IMR-90 (cell line): Measurements from ENCODE around the gene ADAM12. TPM values are rescaled to one million over a fixed set of nuclear protein-coding genes. Genes with fewer than 3 reads are reported as not detected.

ENCODE experiments used
- ATAC-seq: fragments of 200-7000 bp; cut with Tn5 transposase; 2 replicates; pipeline ENCODE4 v1.9.1; 2020; ENCODE audit warnings: low read depth, mild to moderate bottlenecking, moderate library complexity
- BruUV-seq: library from RNA; stranded (reverse); fragments of 400-500 nt; replicated peaks from 2 replicates; lab custom pipeline; 2021; lab: Mats Ljungman, UMichigan
- CTCF ChIA-PET: fragments of 300-600 bp; formaldehyde crosslinking; extraction: SDS; loops from one replicate; lab custom pipeline; 2021; ENCODE audit warnings: antibody characterized with exemption; lab: Yijun Ruan, JAX
- POLR2A ChIA-PET: fragments of 300-600 bp; sonication (Branson Sonifier 250); formaldehyde crosslinking; loops from one replicate; lab custom pipeline; 2022; ENCODE audit warnings: antibody characterized with exemption; ENCODE audit not compliant: unreplicated experiment; lab: Charles Lee
- DNase-seq: peaks from one replicate; pipeline ENCODE4 v3.0.0; 2013
- H2AFZ ChIP-seq: replicated peaks from 2 replicates; pipeline ENCODE3; 2013; ENCODE audit warnings: low read length, mild to moderate bottlenecking; ENCODE audit not compliant: poor library complexity
- H2AK5ac ChIP-seq: 2 replicates; pipeline ENCODE4 v1.6.1; 2013; ENCODE audit warnings: low read depth, low read length, inconsistent platforms
- H2AK9ac ChIP-seq: replicated peaks from 2 replicates; pipeline ENCODE3; 2013; ENCODE audit warnings: mild to moderate bottlenecking, low read depth, low read length, moderate library complexity; ENCODE audit not compliant: poor library complexity
- H2BK120ac ChIP-seq: 2 replicates; pipeline ENCODE4 v1.6.1; 2013; ENCODE audit warnings: low read depth, low read length, inconsistent platforms
- H2BK15ac ChIP-seq: 3 replicates; pipeline ENCODE4 v1.6.1; 2013; ENCODE audit warnings: low read depth, low read length, inconsistent platforms
- H2BK20ac ChIP-seq: 2 replicates; pipeline ENCODE4 v1.6.1; 2013; ENCODE audit warnings: low read depth, mild to moderate bottlenecking, inconsistent platforms, low read length, moderate library complexity
- H2BK5ac ChIP-seq: 2 replicates; pipeline ENCODE4 v1.6.1; 2013; ENCODE audit warnings: mild to moderate bottlenecking, low read depth, low read length, inconsistent platforms; ENCODE audit not compliant: poor library complexity, severe bottlenecking
- H3K14ac ChIP-seq: replicated peaks from 2 replicates; pipeline ENCODE4 v1.6.1; 2013; ENCODE audit warnings: low read depth, low read length, inconsistent platforms
- H3K18ac ChIP-seq: 2 replicates; pipeline ENCODE4 v1.6.1; 2013; ENCODE audit warnings: low read depth, low read length, control low read depth
- H3K23ac ChIP-seq: 2 replicates; pipeline ENCODE4 v1.6.1; 2013; ENCODE audit warnings: low read depth, low read length, inconsistent platforms
- H3K27ac ChIP-seq: 2 replicates; pipeline ENCODE4 v1.5.1; 2013; ENCODE audit warnings: mild to moderate bottlenecking, control low read depth, low read length; ENCODE audit not compliant: insufficient read depth
- H3K27me3 ChIP-seq: 2 replicates; pipeline ENCODE4 v1.6.1; 2013; ENCODE audit warnings: low read length; ENCODE audit not compliant: control insufficient read depth, insufficient read depth
- H3K36me3 ChIP-seq: 2 replicates; pipeline ENCODE4 v1.6.1; 2013; ENCODE audit warnings: low read length, mixed read lengths; ENCODE audit not compliant: control insufficient read depth, insufficient read depth
- H3K4ac ChIP-seq: 2 replicates; pipeline ENCODE4 v1.6.1; 2013; ENCODE audit warnings: low read depth, low read length, inconsistent platforms
- H3K4me1 ChIP-seq: 2 replicates; pipeline ENCODE4 v1.6.1; 2013; ENCODE audit warnings: low read length, mixed read lengths; ENCODE audit not compliant: control insufficient read depth, insufficient read depth
- H3K4me2 ChIP-seq: 2 replicates; pipeline ENCODE4 v1.6.1; 2013; ENCODE audit warnings: low read depth, mild to moderate bottlenecking, control low read depth, low read length, moderate library complexity
- H3K4me3 ChIP-seq: 2 replicates; pipeline ENCODE4 v1.5.1; 2013; ENCODE audit warnings: low read depth, mild to moderate bottlenecking, control low read depth, low read length, moderate library complexity; ENCODE audit not compliant: insufficient read depth
- H3K56ac ChIP-seq: 2 replicates; pipeline ENCODE4 v1.6.1; 2013; ENCODE audit warnings: low read length, inconsistent platforms; ENCODE audit not compliant: insufficient read depth; ENCODE audit errors: extremely low read depth
- H3K79me1 ChIP-seq, 2 experiments: 2 replicates each; pipeline ENCODE4 v1.6.1; 2013; ENCODE audit warnings: low read length in 2 of 2, inconsistent platforms in 1 of 2, low read depth in 1 of 2
- H3K9ac ChIP-seq: 2 replicates; pipeline ENCODE4 v1.6.1; 2013; ENCODE audit warnings: low read depth, low read length, control low read depth
- H3K9me1 ChIP-seq: 2 replicates; pipeline ENCODE4 v1.6.1; 2013; ENCODE audit warnings: low read length, inconsistent platforms; ENCODE audit not compliant: insufficient read depth
- H3K9me3 ChIP-seq: 2 replicates; pipeline ENCODE4 v1.6.1; 2013; ENCODE audit warnings: low read length; ENCODE audit not compliant: control insufficient read depth, insufficient read depth
- H4K20me1 ChIP-seq: 2 replicates; pipeline ENCODE4 v1.6.1; 2013; ENCODE audit warnings: low read length, inconsistent platforms; ENCODE audit not compliant: insufficient read depth
- H4K5ac ChIP-seq: 2 replicates; pipeline ENCODE4 v1.6.1; 2013; ENCODE audit warnings: mild to moderate bottlenecking, low read depth, low read length, control low read depth
- H4K8ac ChIP-seq, 2 experiments: 2 replicates each; pipeline ENCODE4 v1.6.1; 2013; ENCODE audit warnings: low read depth in 2 of 2, low read length in 2 of 2, control low read depth in 1 of 2, inconsistent platforms in 1 of 2
- H4K91ac ChIP-seq: 2 replicates; pipeline ENCODE4 v1.6.1; 2013; ENCODE audit warnings: low read depth, low read length, inconsistent platforms; ENCODE audit not compliant: insufficient read depth
- CEBPB ChIP-seq: IDR thresholded peaks from 2 replicates; pipeline ENCODE4 v1.6.1; 2012; ENCODE audit warnings: low read depth, low read length, improper control_type of control experiment
- FOS ChIP-seq: fragments of 150-350 bp; IDR thresholded peaks from 2 replicates; pipeline ENCODE4 v1.6.1; 2016; ENCODE audit warnings: low read depth, low read length
- MXI1 ChIP-seq: IDR thresholded peaks from 2 replicates; pipeline ENCODE4 v1.6.1; 2012; ENCODE audit warnings: low read depth, mild to moderate bottlenecking, low read length, moderate library complexity, borderline replicate concordance
- POLR2A ChIP-seq: IDR thresholded peaks from 2 replicates; pipeline ENCODE4 v1.6.1; 2012; ENCODE audit warnings: mild to moderate bottlenecking, low read depth, low read length
- RAD21 ChIP-seq: IDR thresholded peaks from 2 replicates; pipeline ENCODE4 v1.6.1; 2012; ENCODE audit warnings: low read length, improper control_type of control experiment
- RCOR1 ChIP-seq: IDR thresholded peaks from 2 replicates; pipeline ENCODE4 v1.6.1; 2012; ENCODE audit warnings: mild to moderate bottlenecking, low read length, improper control_type of control experiment; ENCODE audit not compliant: insufficient replicate concordance
- USF2 ChIP-seq: fragments of 150-350 bp; IDR thresholded peaks from 2 replicates; pipeline ENCODE4 v1.6.1; 2017; ENCODE audit warnings: mild to moderate bottlenecking, antibody characterized with exemption, low read length, low read depth
- WGBS, 2 experiments: methylation state at CpG; one replicate each; pipeline versions ENCODE4 v1.1.5 to v1.1.7; 2013; ENCODE audit warnings: missing lambda C conversion rate in 2 of 2; ENCODE audit not compliant: insufficient read length in 1 of 2; ENCODE audit errors: extremely low coverage in 2 of 2; 5-methylcytosine and 5-hydroxymethylcytosine counted together
- dilution Hi-C: fragments of 300-500 bp; cut with HindIII; formaldehyde crosslinking; loops from one replicate; pipeline ENCODE4 v1.14.3; 2018; ENCODE audit warnings: low sequenced_read_pairs; ENCODE audit not compliant: unreplicated experiment
- in situ Hi-C: fragments of 300-500 bp; cut with MboI; formaldehyde crosslinking; loops from 3 replicates; pipeline ENCODE4 v1.14.3; 2019; ENCODE audit warnings: low sequenced_read_pairs, inconsistent platforms, mixed read lengths
- intact Hi-C: fragments of 100-400 bp; cut with micrococcal nuclease; formaldehyde crosslinking; loops from 2 replicates; pipeline ENCODE4 v1.10.0; 2022
- polyA plus RNA-seq, 3 experiments: library from polyadenylated mRNA; depleted of rRNA; stranded (reverse); fragments of >200 nt; gene quantifications; 2 replicates each; pipeline ENCODE4 v1.2.3, GENCODE V29; 2012; ENCODE audit warnings: low replicate concordance in 1 of 3
- total RNA-seq: library from RNA; depleted of rRNA; stranded (reverse); fragments of >200 nt; gene quantifications from 2 replicates; pipeline ENCODE4 v1.2.3, GENCODE V29; 2012

The ADAM12 gene
- total and polyA plus RNA-seq, 2 of the 4 experiments (the other 2 are of a cell fraction), result 9.6 to 10.2 TPM

GRCh38 chr10:126314863-126315493, 73.3 kb downstream of the ADAM12 start:
- no peaks in the 10 kb centered on the region for H4K20me1 ChIP-seq
- ChIA-PET POLR2A (no interaction called here), CTCF (no interaction called here)
- H3K9me3 ChIP-seq, result no peaks in the 10 kb centered on the region
- H3K4me1 ChIP-seq, result peaks cover 9% of the 10 kb centered on the region
- H3K4me2 ChIP-seq, result no peak overlapping the region
- H2BK120ac ChIP-seq, result no peak overlapping the region
- no peak overlapping the region for H2BK15ac ChIP-seq
- dilution Hi-C loops, result no loop called here
- no peak overlapping the region for H3K4me3 ChIP-seq
- H2AK9ac ChIP-seq, result no peak overlapping the region
- no peak for DNase-seq
- H3K79me1 ChIP-seq, result no peaks in the 10 kb centered on the region
- no TSS peak for BruUV-seq
- no peak overlapping the region for H4K5ac ChIP-seq
- no peak overlapping the region for H2BK5ac ChIP-seq
- no peak overlapping the region for H3K23ac ChIP-seq
- no peak overlapping the region for H3K9ac ChIP-seq
- H3K14ac ChIP-seq, result no peak overlapping the region
- H4K91ac ChIP-seq, result no peak overlapping the region
- H2AFZ ChIP-seq, result no peak overlapping the region
- no peak for ATAC-seq
- intact Hi-C loops, result loop anchor here (5.0 kb wide), 1 partner anchor 52 kb away; no protein-coding TSS in a partner anchor
- no peak overlapping the region for H3K27ac ChIP-seq
- H3K36me3 ChIP-seq, result no peaks in the 10 kb centered on the region
- TF ChIP-seq MXI1, result no peak
- TF ChIP-seq USF2, result no peak
- TF ChIP-seq FOS, result no peak
- no peak for TF ChIP-seq RAD21
- TF ChIP-seq RCOR1, result no peak
- no peak for TF ChIP-seq POLR2A
- no peak for TF ChIP-seq CEBPB
- no peak overlapping the region for H3K4ac ChIP-seq
- H2AK5ac ChIP-seq, result no peak overlapping the region
- in situ Hi-C loops, result no loop called here
- H3K18ac ChIP-seq, result no peak overlapping the region
- H4K8ac ChIP-seq, result no peak overlapping the region
- H3K9me1 ChIP-seq, result 0 out of 2 replicates have a peak, but pooled peaks cover 4% of the 10 kb centered on the region
- H2BK20ac ChIP-seq, result no peak overlapping the region
- H3K56ac ChIP-seq, result no peak overlapping the region
- H3K27me3 ChIP-seq, result no peaks in the 10 kb centered on the region
- WGBS, 2 experiments, result no CpG with 5 or more reads among the region's 14 CpGs
